Endothelial cell of umbilical vein (primary cell): ENCODE results near the gene CEBPA. TPM values are rescaled to one million over a fixed set of nuclear protein-coding genes. Genes with fewer than 3 reads are reported as not detected.

Source experiments
- BruUV-seq: library from RNA; stranded (reverse); fragments of 400-500 nt; replicated peaks from 2 replicates; lab custom pipeline; 2021; lab: Mats Ljungman, UMichigan
- CTCF ChIA-PET: fragments of 300-600, 350-600 bp; sonication (Branson Sonifier 250); formaldehyde crosslinking; loops from one replicate; lab custom pipeline; 2021; ENCODE audit warnings: antibody characterized with exemption, inconsistent platforms; lab: Charles Lee
- POLR2A ChIA-PET: fragments of 300-600, 350-600 bp; sonication (Branson Sonifier 250); formaldehyde crosslinking; loops from one replicate; lab custom pipeline; 2021; ENCODE audit warnings: antibody characterized with exemption, inconsistent platforms; lab: Charles Lee
- DNase-seq: peaks from one replicate; pipeline ENCODE4 v3.0.0-alpha.2; 2011; ENCODE audit warnings: low read depth, low spot score
- FAIRE-seq: peaks from 2 replicates; lab custom pipeline; 2011; peaks lifted over from hg19 to GRCh38; lab: Jason Lieb, UNC
- H2AFZ ChIP-seq: 2 replicates; pipeline ENCODE4 v1.6.0; 2012; ENCODE audit warnings: low read depth, low read length, control low read depth, inconsistent platforms
- H3K27ac ChIP-seq: 2 replicates; pipeline ENCODE4 v1.5.1; 2011; ENCODE audit warnings: low read depth, mild to moderate bottlenecking, control low read depth, low read length, moderate library complexity; ENCODE audit not compliant: insufficient read depth
- H3K27me3 ChIP-seq, 2 experiments: 2 replicates each; pipeline versions ENCODE4 v1.6.0 to v1.6.1; 2011; ENCODE audit warnings: low read length in 2 of 2, mixed read lengths in 1 of 2; ENCODE audit not compliant: control insufficient read depth in 2 of 2, insufficient read depth in 2 of 2
- H3K36me3 ChIP-seq, 2 experiments: 2 replicates in 1 of 2; 3 replicates in 1 of 2; pipeline ENCODE4 v1.5.1; 2011; ENCODE audit warnings: low read length in 2 of 2, mild to moderate bottlenecking in 1 of 2, moderate library complexity in 1 of 2; ENCODE audit not compliant: control insufficient read depth in 2 of 2, insufficient read depth in 2 of 2; ENCODE audit errors: extremely low read depth in 1 of 2
- H3K4me1 ChIP-seq: 3 replicates; pipeline ENCODE4 v1.5.1; 2011; ENCODE audit warnings: mild to moderate bottlenecking, low read length; ENCODE audit not compliant: control insufficient read depth, insufficient read depth; ENCODE audit errors: extremely low read depth
- H3K4me2 ChIP-seq: 2 replicates; pipeline ENCODE4 v1.6.1; 2011; ENCODE audit warnings: low read length, control low read depth, mixed read lengths; ENCODE audit not compliant: insufficient read depth
- H3K4me3 ChIP-seq, 3 experiments: fragments of 200-600 bp in 1 of 3; sonication (generic), shearing (Covaris generic) in 1 of 3; replicated peaks in 1 of 3; 2 replicates each; pipeline ENCODE4 v1.5.1; 2011 to 2016; ENCODE audit warnings: control low read depth in 3 of 3, low read length in 3 of 3, mild to moderate bottlenecking in 2 of 3, inconsistent platforms in 1 of 3, low read depth in 1 of 3, moderate library complexity in 1 of 3; ENCODE audit not compliant: insufficient read depth in 1 of 3
- H3K79me2 ChIP-seq: 2 replicates; pipeline ENCODE4 v1.6.0; 2012; ENCODE audit warnings: low read length, inconsistent platforms; ENCODE audit not compliant: control insufficient read depth, insufficient read depth
- H3K9ac ChIP-seq: replicated peaks from 2 replicates; pipeline ENCODE3; 2011; ENCODE audit warnings: low read length, control low read depth; ENCODE audit not compliant: insufficient read depth; ENCODE audit errors: extremely low read depth
- H3K9me1 ChIP-seq: replicated peaks from 3 replicates; pipeline ENCODE4 v1.6.0; 2011; ENCODE audit warnings: mild to moderate bottlenecking, low read length; ENCODE audit not compliant: control insufficient read depth, insufficient read depth; ENCODE audit errors: extremely low read depth
- H3K9me3 ChIP-seq: replicated peaks from 2 replicates; pipeline ENCODE4 v1.5.1; 2012; ENCODE audit warnings: low read length, inconsistent platforms; ENCODE audit not compliant: control insufficient read depth, insufficient read depth
- H4K20me1 ChIP-seq: replicated peaks from 2 replicates; pipeline ENCODE3; 2011; ENCODE audit warnings: mild to moderate bottlenecking, low read length; ENCODE audit not compliant: control insufficient read depth, insufficient read depth; ENCODE audit errors: extremely low read depth
- CTCF ChIP-seq, 2 donors: IDR thresholded peaks; 1 replicate in 1 of 2; 2 replicates in 1 of 2; pipeline ENCODE4 v1.5.1; 2011; ENCODE audit warnings: low read length in 2 of 2, mild to moderate bottlenecking in 2 of 2, moderate library complexity in 2 of 2, control low read depth in 1 of 2, inconsistent platforms in 1 of 2, low read depth in 1 of 2; ENCODE audit not compliant: insufficient read depth in 1 of 2; ENCODE audit errors: extremely low read depth in 1 of 2
- EZH2 ChIP-seq: IDR thresholded peaks from 2 replicates; pipeline ENCODE4 v1.6.1; 2012; ENCODE audit warnings: borderline replicate concordance, low read depth, mild to moderate bottlenecking, moderate library complexity, low read length, inconsistent platforms; ENCODE audit not compliant: severe bottlenecking
- FOS ChIP-seq: IDR thresholded peaks from 2 replicates; pipeline ENCODE4 v1.6.1; 2011; ENCODE audit warnings: mild to moderate bottlenecking, low read length, moderate library complexity, borderline replicate concordance; ENCODE audit not compliant: insufficient read depth
- GATA2 ChIP-seq: IDR thresholded peaks from 2 replicates; pipeline ENCODE4 v1.7.0; 2011; ENCODE audit warnings: low read depth, mild to moderate bottlenecking, moderate library complexity, mixed read lengths, low read length; ENCODE audit not compliant: insufficient read length, insufficient read depth
- JUN ChIP-seq: IDR thresholded peaks from 2 replicates; pipeline ENCODE4 v1.6.1; 2011; ENCODE audit warnings: borderline replicate concordance, low read depth; ENCODE audit not compliant: insufficient read length, insufficient read depth
- MAX ChIP-seq: IDR thresholded peaks from 2 replicates; pipeline ENCODE4 v1.6.1; 2011; ENCODE audit not compliant: insufficient read depth, insufficient read length
- MYC ChIP-seq: IDR thresholded peaks from one replicate; pipeline ENCODE4 v1.6.1; 2011; ENCODE audit warnings: mild to moderate bottlenecking, low read depth, low read length
- POLR2A ChIP-seq: IDR thresholded peaks from 2 replicates; pipeline ENCODE4 v1.6.1; 2012; ENCODE audit warnings: low read depth, mild to moderate bottlenecking, control low read depth, low read length
- POLR2AphosphoS5 ChIP-seq: IDR thresholded peaks from 2 replicates; pipeline ENCODE4 v1.6.1; 2012; ENCODE audit warnings: low read depth, mild to moderate bottlenecking, control low read depth, low read length, moderate library complexity; ENCODE audit not compliant: insufficient read depth
- dilution Hi-C: fragments of 300-500 bp; cut with MboI; formaldehyde crosslinking; loops from one replicate; pipeline ENCODE4 v1.15.0; 2019; ENCODE audit warnings: low sequenced_read_pairs; ENCODE audit not compliant: extremely low pct_ligation_motif_present
- intact Hi-C: fragments of 100-400 bp; cut with micrococcal nuclease; formaldehyde crosslinking; loops from one replicate; pipeline ENCODE4 v1.10.0; 2022
- polyA plus RNA-seq, 4 experiments: library from polyadenylated mRNA; depleted of rRNA in 3 of 4; stranded (reverse) in 3 of 4; unstranded in 1 of 4; fragments of >200 nt; gene quantifications; 2 replicates each; pipeline versions ENCODE4 v1.2.1 to v1.2.3, GENCODE V29; 2011 to 2012; ENCODE audit warnings: missing spikeins in 1 of 4
- total RNA-seq: library from RNA; stranded (reverse); gene quantifications from 2 replicates; pipeline ENCODE4 v1.2.3, GENCODE V29; 2021

CEBPA gene
- total and polyA plus RNA-seq, 2 donors (not counting 3 experiments of a cell fraction or from before 2014, with no cell fraction given), result 0.06 TPM; not detected in 1

GRCh38 chr19:33323093-33323820, 20.9 kb upstream of the CEBPA start:
- TF ChIP-seq POLR2AphosphoS5 (no peak), EZH2 (no peak)
- FAIRE-seq (no peak), DNase-seq (no peak)
- H3K79me2 ChIP-seq, result no peaks in the 10 kb centered on the region
- no peaks in the 10 kb centered on the region for H3K36me3 ChIP-seq
- H3K9ac ChIP-seq, result no peak overlapping the region
- H3K27ac ChIP-seq, result no peak overlapping the region
- dilution Hi-C loops (no loop called here), intact Hi-C loops (no loop called here)
- no peak overlapping the region for H3K4me2 ChIP-seq
- CTCF ChIA-PET, result no interaction called here
- no peaks in the 10 kb centered on the region for H3K9me1 ChIP-seq
- no peak overlapping the region for H3K4me3 ChIP-seq
- POLR2A ChIA-PET, result no interaction called here
- no peaks in the 10 kb centered on the region for H3K4me1 ChIP-seq
- H3K9me3 ChIP-seq, result no peaks in the 10 kb centered on the region
- no peak overlapping the region for H2AFZ ChIP-seq
- BruUV-seq, result no TSS peak
- H4K20me1 ChIP-seq, result no peaks in the 10 kb centered on the region
- H3K27me3 ChIP-seq, result peaks cover 0 to 2% of the 10 kb centered on the region in 2 experiments

GRCh38 chr19:33320636-33321035, 18.3 kb upstream of the CEBPA start:
- dilution Hi-C loops (no loop called here), intact Hi-C loops (no loop called here)
- H2AFZ ChIP-seq, result no peak overlapping the region
- H3K4me3 ChIP-seq, result no peak overlapping the region
- no peaks in the 10 kb centered on the region for H3K36me3 ChIP-seq
- no peaks in the 10 kb centered on the region for H3K9me3 ChIP-seq
- H3K9me1 ChIP-seq, result no peaks in the 10 kb centered on the region
- H3K4me1 ChIP-seq, result no peaks in the 10 kb centered on the region
- TF ChIP-seq JUN, result no peak
- no peak for TF ChIP-seq POLR2A
- TF ChIP-seq EZH2, result no peak
- TF ChIP-seq CTCF (IDR thresholded peaks at IDR 0.05; ENCODE audit: extremely low read depth in 1 of 2, insufficient read depth in 1 of 2, low read depth in 1 of 2, low read length in 2 of 2), result no peak
- TF ChIP-seq MAX, result no peak
- no peak for TF ChIP-seq POLR2AphosphoS5
- no peak for TF ChIP-seq FOS
- TF ChIP-seq GATA2, result no peak
- no peak for TF ChIP-seq MYC
- no TSS peak for BruUV-seq
- no peak overlapping the region for H3K4me2 ChIP-seq
- DNase-seq (no peak), FAIRE-seq (no peak)
- H3K9ac ChIP-seq, result no peak overlapping the region
- no peaks in the 10 kb centered on the region for H4K20me1 ChIP-seq
- POLR2A ChIA-PET, result no interaction called here
- CTCF ChIA-PET, result no interaction called here
- no peak overlapping the region for H3K27ac ChIP-seq
- no peaks in the 10 kb centered on the region for H3K79me2 ChIP-seq
- peaks cover 0 to 2% of the 10 kb centered on the region in 2 experiments for H3K27me3 ChIP-seq
